Karpas-422 (cell line): ENCODE data around the gene LPAR1. TPM values are rescaled to one million over a fixed set of nuclear protein-coding genes. Genes with fewer than 3 reads are reported as not detected.

Experiments
- DNase-seq: peaks from one replicate; pipeline ENCODE4 v3.0.0-alpha.2; 2015
- H2AFZ ChIP-seq: fragments of 200-600 bp; sonication (generic); 2 replicates; pipeline ENCODE4 v1.6.1; 2014; ENCODE audit warnings: antibody characterized with exemption, low read length, mixed read lengths
- H3K27ac ChIP-seq: fragments of 200-600 bp; sonication (generic); 2 replicates; pipeline ENCODE4 v1.5.1; 2014; ENCODE audit warnings: mild to moderate bottlenecking, low read length, moderate library complexity
- H3K27me3 ChIP-seq: fragments of 200-600 bp; sonication (generic); 2 replicates; pipeline ENCODE4 v1.6.1; 2014; ENCODE audit warnings: low read length, mixed read lengths
- H3K36me3 ChIP-seq: fragments of 200-600 bp; sonication (generic); 2 replicates; pipeline ENCODE4 v1.6.1; 2014; ENCODE audit warnings: low read length, mixed read lengths; ENCODE audit not compliant: insufficient read depth
- H3K4me1 ChIP-seq: fragments of 200-600 bp; sonication (generic); 2 replicates; pipeline ENCODE4 v1.6.1; 2014; ENCODE audit warnings: mild to moderate bottlenecking, low read length, mixed read lengths
- H3K4me2 ChIP-seq: fragments of 200-600 bp; sonication (generic); 2 replicates; pipeline ENCODE4 v1.6.1; 2014; ENCODE audit warnings: low read length, low read depth, mild to moderate bottlenecking; ENCODE audit not compliant: poor library complexity, severe bottlenecking
- H3K4me3 ChIP-seq: fragments of 200-600 bp; sonication (generic); 2 replicates; pipeline ENCODE4 v1.5.1; 2014; ENCODE audit warnings: mild to moderate bottlenecking, antibody characterized with exemption, low read length, mixed read lengths
- H3K79me2 ChIP-seq: fragments of 200-600 bp; sonication (generic); 2 replicates; pipeline ENCODE4 v1.6.1; 2014; ENCODE audit warnings: mild to moderate bottlenecking, low read length, mixed read lengths
- H3K9ac ChIP-seq: fragments of 200-600 bp; sonication (generic); 2 replicates; pipeline ENCODE4 v1.6.0; 2014; ENCODE audit warnings: low read length
- H3K9me2 ChIP-seq: fragments of 200-600 bp; sonication (generic), shearing (Covaris generic); replicated peaks from 2 replicates; pipeline ENCODE4 v1.6.0; 2014; ENCODE audit warnings: mild to moderate bottlenecking, low read length, moderate library complexity; ENCODE audit not compliant: insufficient read depth
- H3K9me3 ChIP-seq: fragments of 300-700, 200-600 bp; sonication (generic); 2 replicates; pipeline ENCODE4 v1.6.1; 2014; ENCODE audit warnings: low read length, mixed read lengths
- H4K20me1 ChIP-seq: fragments of 200-600 bp; sonication (generic); 2 replicates; pipeline ENCODE4 v1.6.1; 2014; ENCODE audit warnings: mild to moderate bottlenecking, antibody characterized with exemption, low read length, low read depth; ENCODE audit not compliant: insufficient read depth
- total RNA-seq: library from RNA; depleted of rRNA; stranded (reverse); fragments of >200 nt; shearing (Covaris generic); gene quantifications from 2 replicates; pipeline ENCODE4 v1.2.3, GENCODE V29; 2014; ENCODE audit warnings: low replicate concordance

The LPAR1 gene
- total RNA-seq, 1 experiment from 2014 or later: not detected

DNA sequence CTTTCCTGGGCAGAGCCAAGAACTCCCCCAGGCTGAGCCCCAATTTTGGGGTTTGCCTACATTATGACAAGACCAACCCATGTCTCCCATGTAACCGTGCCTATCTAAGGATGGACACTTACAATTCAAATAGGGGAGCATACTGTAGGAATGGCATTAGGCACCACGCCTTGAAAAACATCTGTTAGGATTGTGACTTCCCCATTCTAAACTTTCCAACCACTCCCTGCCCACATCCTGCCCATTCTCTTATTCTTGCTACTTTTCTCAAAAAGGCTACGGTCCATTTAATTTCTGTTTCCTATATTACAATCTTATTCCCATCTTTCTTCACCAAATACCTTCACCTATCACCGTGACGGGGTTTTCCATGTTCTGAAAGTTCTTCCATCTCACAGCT, 99.2 kb downstream of the LPAR1 start:
- no peaks in the 10 kb centered on the region for H3K36me3 ChIP-seq
- no peak overlapping the region for H2AFZ ChIP-seq
- H4K20me1 ChIP-seq: no peaks in the 10 kb centered on the region
- peaks cover 3% of the 10 kb centered on the region; the same call in 1 of the 2 replicates for H3K9me3 ChIP-seq
- no peak overlapping the region for H3K27ac ChIP-seq
- no peak overlapping the region for H3K4me2 ChIP-seq
- H3K79me2 ChIP-seq: no peaks in the 10 kb centered on the region
- H3K9ac ChIP-seq: no peak overlapping the region
- DNase-seq: no peak
- no peaks in the 10 kb centered on the region for H3K4me1 ChIP-seq
- H3K27me3 ChIP-seq: no peaks in the 10 kb centered on the region
- H3K9me2 ChIP-seq: no peaks in the 10 kb centered on the region
- no peak overlapping the region for H3K4me3 ChIP-seq

DNA sequence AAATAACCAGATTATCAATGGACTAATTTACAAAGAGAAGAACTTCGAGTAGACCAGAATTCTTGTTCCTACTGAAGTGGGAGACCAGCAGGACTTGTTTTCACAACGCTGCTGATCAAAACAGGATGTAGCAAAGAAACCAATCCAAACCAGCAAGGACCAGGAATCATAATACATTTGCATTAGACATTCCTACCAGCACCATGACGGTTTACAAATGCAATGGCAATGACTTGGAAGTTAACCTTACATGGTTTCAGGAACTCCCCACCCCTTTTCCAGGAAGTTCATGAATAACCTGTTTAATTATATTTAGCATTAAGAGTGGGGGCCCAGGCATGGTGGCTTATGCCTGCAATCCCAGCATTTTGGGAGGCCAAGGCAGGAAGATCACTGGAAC, 100.0 kb downstream of the LPAR1 start:
- DNase-seq: no peak
- Histone ChIP-seq H3K4me1 (no peaks in the 10 kb centered on the region), H2AFZ (no peak overlapping the region), H3K4me2 (no peak overlapping the region), H3K9ac (no peak overlapping the region), H3K27me3 (no peaks in the 10 kb centered on the region), H3K79me2 (no peaks in the 10 kb centered on the region), H4K20me1 (no peaks in the 10 kb centered on the region), H3K9me2 (no peaks in the 10 kb centered on the region), H3K9me3 (peaks cover 3% of the 10 kb centered on the region; the same call in 1 of the 2 replicates), H3K4me3 (no peak overlapping the region), H3K27ac (no peak overlapping the region), H3K36me3 (no peaks in the 10 kb centered on the region)

DNA sequence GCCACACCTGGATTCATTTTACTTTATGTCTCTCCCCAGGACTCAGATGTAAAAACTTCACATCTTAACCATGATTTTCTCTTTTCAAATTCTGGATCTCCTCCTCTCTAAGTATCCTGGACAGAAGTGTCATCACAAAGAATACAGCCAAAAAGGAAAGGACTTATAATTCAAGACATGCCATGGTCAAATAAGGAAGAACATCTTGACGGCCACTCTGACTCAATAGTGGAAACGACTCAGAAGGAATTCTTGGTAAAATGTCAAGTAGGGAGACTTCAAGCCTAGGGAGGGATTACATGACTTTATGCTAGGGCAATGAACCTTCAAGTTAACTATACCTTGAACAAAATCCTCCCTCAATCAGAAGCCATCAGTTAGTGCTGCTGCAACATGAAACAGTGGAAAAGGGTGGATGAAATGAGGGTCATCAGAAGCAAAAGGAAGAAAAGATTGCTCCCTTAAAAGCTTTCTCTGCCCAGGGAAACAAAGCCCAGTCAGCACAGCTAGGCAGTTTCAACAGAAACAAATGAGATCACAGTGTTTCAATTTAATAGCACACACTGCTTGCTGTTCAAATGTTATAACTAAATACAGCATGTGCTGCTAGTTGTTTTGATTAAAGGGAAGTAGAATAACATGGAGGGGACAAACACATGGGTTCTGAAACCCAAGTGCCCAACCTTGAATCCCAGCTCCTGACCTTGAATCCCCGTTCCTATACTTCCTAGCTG, 101.4 kb downstream of the LPAR1 start:
- no peak overlapping the region for H3K4me3 ChIP-seq
- no peaks in the 10 kb centered on the region for H3K9me2 ChIP-seq
- H2AFZ ChIP-seq: no peak overlapping the region
- H3K9me3 ChIP-seq: peaks cover 3% of the 10 kb centered on the region; the same call in 1 of the 2 replicates
- H3K4me2 ChIP-seq: no peak overlapping the region
- H3K27ac ChIP-seq: no peak overlapping the region
- DNase-seq: no peak
- no peaks in the 10 kb centered on the region for H3K79me2 ChIP-seq
- H3K9ac ChIP-seq: no peak overlapping the region
- no peaks in the 10 kb centered on the region for H3K36me3 ChIP-seq
- H3K27me3 ChIP-seq: no peaks in the 10 kb centered on the region
- no peaks in the 10 kb centered on the region for H4K20me1 ChIP-seq
- no peaks in the 10 kb centered on the region for H3K4me1 ChIP-seq

DNA sequence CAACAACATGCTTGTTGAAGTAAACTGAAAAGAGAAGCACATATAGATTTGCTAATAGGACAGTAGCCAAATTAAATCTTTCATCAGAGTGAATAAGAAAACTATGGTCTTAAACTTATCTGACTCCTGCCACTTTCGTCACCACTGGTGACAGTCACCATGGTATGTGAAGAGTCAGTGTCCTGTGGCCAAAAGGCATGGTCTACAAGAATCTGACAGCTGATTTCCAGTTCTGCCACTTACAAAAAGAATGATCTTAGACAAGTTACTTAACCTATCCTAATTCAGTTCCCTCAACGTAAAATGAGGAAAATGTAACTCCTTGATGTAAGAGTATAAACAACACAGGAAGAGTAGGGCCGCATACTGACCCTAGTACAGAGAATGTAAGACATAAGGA, 102.0 kb downstream of the LPAR1 start:
- no peak overlapping the region for H3K9ac ChIP-seq
- H4K20me1 ChIP-seq: no peaks in the 10 kb centered on the region
- no peaks in the 10 kb centered on the region for H3K27me3 ChIP-seq
- H3K4me1 ChIP-seq: no peaks in the 10 kb centered on the region
- no peak for DNase-seq
- H3K27ac ChIP-seq: no peak overlapping the region
- no peaks in the 10 kb centered on the region for H3K9me3 ChIP-seq
- no peak overlapping the region for H3K4me2 ChIP-seq
- no peak overlapping the region for H2AFZ ChIP-seq
- no peaks in the 10 kb centered on the region for H3K79me2 ChIP-seq
- no peaks in the 10 kb centered on the region for H3K9me2 ChIP-seq
- no peaks in the 10 kb centered on the region for H3K36me3 ChIP-seq
- no peak overlapping the region for H3K4me3 ChIP-seq

DNA sequence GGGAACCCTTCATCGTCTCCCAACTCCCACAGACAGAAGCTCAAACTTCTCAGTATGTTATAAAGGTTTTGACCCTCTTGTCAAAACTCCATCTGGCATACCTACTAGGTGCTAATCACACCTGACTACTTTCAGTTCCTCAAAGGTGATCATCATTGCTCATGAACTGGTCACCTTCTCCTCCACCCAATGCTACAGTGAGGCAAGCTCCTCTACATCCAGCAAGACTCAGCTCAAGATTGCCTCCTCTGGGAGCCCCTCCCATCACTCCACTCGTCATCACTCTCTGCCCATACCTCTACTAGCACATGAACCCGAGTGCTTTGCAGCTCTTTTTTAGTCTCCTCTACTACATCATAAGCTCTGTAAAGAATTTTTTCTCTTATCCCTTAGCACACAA, 102.4 kb downstream of the LPAR1 start:
- Histone ChIP-seq H3K4me2 (no peak overlapping the region), H4K20me1 (no peaks in the 10 kb centered on the region), H3K27ac (no peak overlapping the region), H3K4me3 (no peak overlapping the region), H3K36me3 (no peaks in the 10 kb centered on the region), H3K27me3 (no peaks in the 10 kb centered on the region), H3K4me1 (no peaks in the 10 kb centered on the region), H3K79me2 (no peaks in the 10 kb centered on the region), H3K9ac (no peak overlapping the region), H2AFZ (no peak overlapping the region), H3K9me3 (no peaks in the 10 kb centered on the region), H3K9me2 (no peaks in the 10 kb centered on the region)
- no peak for DNase-seq

DNA sequence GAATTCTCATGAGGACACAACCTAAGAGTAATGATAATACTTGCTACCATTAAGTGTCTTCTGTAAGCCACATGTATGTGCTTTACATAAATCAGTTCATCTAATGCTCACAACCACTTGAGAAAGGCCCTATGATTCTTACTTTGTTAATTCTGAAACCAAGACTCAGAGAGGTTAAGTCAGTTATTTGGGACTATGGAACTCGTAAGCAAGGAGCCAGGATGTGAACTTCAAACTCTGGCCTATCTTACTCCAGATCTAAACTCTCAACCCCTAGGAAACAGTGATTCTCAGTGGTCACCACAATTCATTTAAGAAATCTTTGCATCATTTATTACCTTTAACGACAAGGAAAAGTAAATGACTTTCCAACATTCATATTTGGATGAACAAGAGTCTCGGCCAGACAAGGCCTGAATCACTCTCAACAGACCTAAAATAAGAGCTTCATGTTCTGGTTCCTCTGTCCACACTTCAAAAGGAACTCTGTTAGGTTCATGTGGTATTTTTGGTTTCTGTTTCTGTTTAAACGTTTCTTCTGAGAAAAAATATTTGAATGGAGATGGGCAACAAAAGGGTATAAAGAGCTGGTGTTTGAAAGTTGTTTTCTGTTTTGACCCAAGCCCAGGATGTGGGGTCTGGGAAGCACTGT, 104.8 kb downstream of the LPAR1 start:
- H3K9ac ChIP-seq: no peak overlapping the region
- H3K79me2 ChIP-seq: no peaks in the 10 kb centered on the region
- no peaks in the 10 kb centered on the region for H3K27me3 ChIP-seq
- no peaks in the 10 kb centered on the region for H4K20me1 ChIP-seq
- H2AFZ ChIP-seq: no peak overlapping the region
- no peak overlapping the region for H3K4me3 ChIP-seq
- no peaks in the 10 kb centered on the region for H3K36me3 ChIP-seq
- H3K4me1 ChIP-seq: no peaks in the 10 kb centered on the region
- no peak for DNase-seq
- no peak overlapping the region for H3K4me2 ChIP-seq
- no peaks in the 10 kb centered on the region for H3K9me3 ChIP-seq
- no peaks in the 10 kb centered on the region for H3K9me2 ChIP-seq
- no peak overlapping the region for H3K27ac ChIP-seq

DNA sequence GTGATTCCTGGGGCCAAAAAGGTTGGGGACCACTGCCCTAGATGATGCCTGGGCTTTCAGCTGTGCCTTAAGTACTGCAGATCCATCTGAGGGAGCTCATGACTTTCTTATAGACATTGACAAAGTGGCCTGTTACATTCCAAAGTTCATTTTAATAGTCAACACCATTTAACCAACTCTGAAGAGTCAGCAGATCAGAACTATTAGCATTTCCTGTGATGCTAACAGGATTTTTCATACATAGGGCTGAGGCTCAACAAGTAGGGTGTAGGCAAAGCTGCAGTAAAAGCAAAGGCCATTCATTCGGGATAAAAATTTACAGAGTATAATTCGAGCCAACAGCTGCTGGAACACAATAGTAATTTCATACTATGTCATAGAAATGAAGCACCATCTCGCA, 105.4 kb downstream of the LPAR1 start:
- Histone ChIP-seq H3K27ac (no peak overlapping the region), H3K36me3 (no peaks in the 10 kb centered on the region), H3K4me2 (no peak overlapping the region), H4K20me1 (no peaks in the 10 kb centered on the region), H3K4me1 (no peaks in the 10 kb centered on the region), H2AFZ (no peak overlapping the region), H3K9me2 (no peaks in the 10 kb centered on the region), H3K4me3 (no peak overlapping the region), H3K9ac (no peak overlapping the region), H3K9me3 (no peaks in the 10 kb centered on the region), H3K27me3 (no peaks in the 10 kb centered on the region), H3K79me2 (no peaks in the 10 kb centered on the region)
- DNase-seq: no peak

DNA sequence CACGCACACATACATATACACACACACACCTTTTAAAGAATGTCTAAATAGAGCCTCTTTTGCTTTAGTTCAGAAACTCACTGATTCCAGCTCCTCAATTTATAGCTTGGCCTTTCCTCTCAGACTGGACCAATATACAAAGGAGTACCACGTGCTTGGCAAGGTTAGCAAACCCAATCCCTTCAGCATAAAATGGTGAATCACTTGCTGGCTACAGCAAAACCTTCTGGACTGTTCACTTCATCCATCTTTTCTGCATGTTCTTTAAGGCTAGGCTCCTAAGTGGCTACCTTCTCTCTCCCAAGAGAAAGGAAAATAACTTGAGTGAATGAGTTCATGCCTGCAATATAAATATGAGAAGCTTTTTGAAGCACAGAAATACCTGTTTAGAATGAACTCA, 109.7 kb downstream of the LPAR1 start:
- H3K27me3 ChIP-seq: no peaks in the 10 kb centered on the region
- no peaks in the 10 kb centered on the region for H3K9me3 ChIP-seq
- no peaks in the 10 kb centered on the region for H3K9me2 ChIP-seq
- H3K9ac ChIP-seq: no peak overlapping the region
- H3K79me2 ChIP-seq: no peaks in the 10 kb centered on the region
- H3K36me3 ChIP-seq: no peaks in the 10 kb centered on the region
- no peaks in the 10 kb centered on the region for H4K20me1 ChIP-seq
- no peak overlapping the region for H3K27ac ChIP-seq
- no peak overlapping the region for H3K4me2 ChIP-seq
- no peak overlapping the region for H3K4me3 ChIP-seq
- H3K4me1 ChIP-seq: no peaks in the 10 kb centered on the region
- no peak overlapping the region for H2AFZ ChIP-seq
- DNase-seq: no peak
